Testis (tissue), 2 donors: ENCODE results near the gene HS3ST5.

ENCODE experiments used
- POLR2A ChIP-seq: fragments of 450-650 bp; IDR thresholded peaks from one replicate; pipeline ENCODE4 v1.6.1; 2017; ENCODE audit warnings: antibody characterized with exemption, mild to moderate bottlenecking, moderate library complexity
- TF ChIP-seq, protein P1 (sequence below), 3 experiments: fragments of 450-650 bp in 2 of 3; fragments of 200-600 bp in 1 of 3; sonication (generic) in 1 of 3; IDR thresholded peaks; one replicate each; pipeline ENCODE4 v1.5.1; 2016 to 2019; ENCODE audit warnings: antibody characterized with exemption in 3 of 3, mild to moderate bottlenecking in 2 of 3, moderate library complexity in 1 of 3

GRCh38 chr6:114228675-114229074, 114.1 kb downstream of the HS3ST5 start:
- TF ChIP-seq, protein P1, sequence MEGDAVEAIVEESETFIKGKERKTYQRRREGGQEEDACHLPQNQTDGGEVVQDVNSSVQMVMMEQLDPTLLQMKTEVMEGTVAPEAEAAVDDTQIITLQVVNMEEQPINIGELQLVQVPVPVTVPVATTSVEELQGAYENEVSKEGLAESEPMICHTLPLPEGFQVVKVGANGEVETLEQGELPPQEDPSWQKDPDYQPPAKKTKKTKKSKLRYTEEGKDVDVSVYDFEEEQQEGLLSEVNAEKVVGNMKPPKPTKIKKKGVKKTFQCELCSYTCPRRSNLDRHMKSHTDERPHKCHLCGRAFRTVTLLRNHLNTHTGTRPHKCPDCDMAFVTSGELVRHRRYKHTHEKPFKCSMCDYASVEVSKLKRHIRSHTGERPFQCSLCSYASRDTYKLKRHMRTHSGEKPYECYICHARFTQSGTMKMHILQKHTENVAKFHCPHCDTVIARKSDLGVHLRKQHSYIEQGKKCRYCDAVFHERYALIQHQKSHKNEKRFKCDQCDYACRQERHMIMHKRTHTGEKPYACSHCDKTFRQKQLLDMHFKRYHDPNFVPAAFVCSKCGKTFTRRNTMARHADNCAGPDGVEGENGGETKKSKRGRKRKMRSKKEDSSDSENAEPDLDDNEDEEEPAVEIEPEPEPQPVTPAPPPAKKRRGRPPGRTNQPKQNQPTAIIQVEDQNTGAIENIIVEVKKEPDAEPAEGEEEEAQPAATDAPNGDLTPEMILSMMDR (IDR thresholded peaks at IDR 0.05) = no peak
- no peak for TF ChIP-seq POLR2A
